OCI-LY1 (cell line): ENCODE measurements around the gene UBE2D3.

Source experiments
- H2AFZ ChIP-seq: fragments of 200-600 bp; sonication (generic), shearing (Covaris generic); 2 replicates; pipeline ENCODE4 v1.6.0; 2014; ENCODE audit warnings: antibody characterized with exemption, mild to moderate bottlenecking, low read length
- H3F3A ChIP-seq: fragments of 200-600 bp; sonication (generic), shearing (Covaris generic); 2 replicates; pipeline ENCODE4 v1.6.0; 2014; ENCODE audit warnings: mild to moderate bottlenecking, antibody characterized with exemption, low read length, moderate library complexity; ENCODE audit not compliant: insufficient read depth
- H3K27ac ChIP-seq: fragments of 200-600 bp; sonication (generic); 2 replicates; pipeline ENCODE4 v1.5.1; 2014; ENCODE audit warnings: low read length, mixed run types, mild to moderate bottlenecking, low read depth; ENCODE audit not compliant: poor library complexity, severe bottlenecking
- H3K27me3 ChIP-seq: fragments of 200-600 bp; sonication (generic); 2 replicates; pipeline ENCODE4 v1.6.0; 2014; ENCODE audit warnings: antibody characterized with exemption, mild to moderate bottlenecking, low read length, moderate library complexity; ENCODE audit not compliant: insufficient read depth
- H3K36me3 ChIP-seq: fragments of 200-600 bp; sonication (generic); 2 replicates; pipeline ENCODE4 v1.6.1; 2014; ENCODE audit warnings: mild to moderate bottlenecking, antibody characterized with exemption, low read length, moderate library complexity, mixed read lengths; ENCODE audit not compliant: insufficient read depth
- H3K4me1 ChIP-seq: fragments of 200-600 bp; sonication (generic); 2 replicates; pipeline ENCODE4 v1.5.1; 2014; ENCODE audit warnings: mild to moderate bottlenecking, low read length, moderate library complexity; ENCODE audit not compliant: insufficient read depth, severe bottlenecking
- H3K4me2 ChIP-seq: fragments of 200-600 bp; sonication (generic), shearing (Covaris generic); 2 replicates; pipeline ENCODE4 v1.6.1; 2014; ENCODE audit warnings: low read length
- H3K4me3 ChIP-seq: fragments of 200-600 bp; sonication (generic); 2 replicates; pipeline ENCODE4 v1.5.1; 2014; ENCODE audit warnings: low read length, low read depth, mild to moderate bottlenecking, mixed read lengths; ENCODE audit not compliant: poor library complexity, severe bottlenecking
- H3K79me2 ChIP-seq: fragments of 200-600 bp; shearing (Covaris generic); 2 replicates; pipeline ENCODE4 v1.6.1; 2016; ENCODE audit warnings: mixed run types, low read length, mixed read lengths; ENCODE audit not compliant: insufficient read depth
- H3K9ac ChIP-seq: fragments of 200-600 bp; sonication (generic), shearing (Covaris generic); 2 replicates; pipeline ENCODE4 v1.6.1; 2014; ENCODE audit warnings: mild to moderate bottlenecking, low read length, mixed read lengths
- H3K9me2 ChIP-seq: fragments of 200-600 bp; sonication (generic), shearing (Covaris generic); 2 replicates; pipeline ENCODE4 v1.6.1; 2014; ENCODE audit warnings: low read depth, mild to moderate bottlenecking, low read length, mixed read lengths
- H3K9me3 ChIP-seq: fragments of 200-600 bp; shearing (Covaris generic); 2 replicates; pipeline ENCODE4 v1.6.1; 2014; ENCODE audit warnings: low read length, mixed read lengths
- H4K20me1 ChIP-seq: fragments of 200-600 bp; sonication (generic), shearing (Covaris generic); 2 replicates; pipeline ENCODE4 v1.6.0; 2016; ENCODE audit warnings: mild to moderate bottlenecking, low read length; ENCODE audit not compliant: insufficient read depth
- CTCF ChIP-seq: fragments of 200-600 bp; sonication (generic), shearing (Covaris generic); IDR thresholded peaks from 2 replicates; pipeline ENCODE4 v1.5.1; 2017; ENCODE audit warnings: mild to moderate bottlenecking, antibody characterized with exemption, low read length, moderate library complexity, mixed read lengths
- EZH2 ChIP-seq: fragments of 200-600 bp; sonication (generic), shearing (Covaris generic); IDR thresholded peaks from 2 replicates; pipeline ENCODE4 v1.8.0; 2017; ENCODE audit warnings: borderline replicate concordance, mixed run types, mild to moderate bottlenecking, antibody characterized with exemption, low read length, moderate library complexity, mixed read lengths

UBE2D3 gene

GRCh38 chr4:102832105-102832504 lies 4.8 kb upstream of the UBE2D3 start:
- Histone ChIP-seq H3K27ac (no peak overlapping the region), H3K9ac (no peak overlapping the region), H3K9me2 (no peaks in the 10 kb centered on the region), H3K36me3 (no peaks in the 10 kb centered on the region; the same call in 1 of the 2 replicates), H3K27me3 (no peaks in the 10 kb centered on the region), H4K20me1 (no peaks in the 10 kb centered on the region), H3K4me2 (no peak overlapping the region), H3K4me1 (peaks cover 14% of the 10 kb centered on the region), H3K79me2 (no peaks in the 10 kb centered on the region), H3F3A (no peaks in the 10 kb centered on the region), H2AFZ (no peak overlapping the region), H3K9me3 (no peaks in the 10 kb centered on the region), H3K4me3 (no peak overlapping the region)
- TF ChIP-seq CTCF (no peak), EZH2 (no peak)

GRCh38 chr4:102829803-102830202 lies 2.5 kb upstream of the UBE2D3 start:
- Histone ChIP-seq H3K9me3 (no peaks in the 10 kb centered on the region), H3F3A (no peaks in the 10 kb centered on the region), H3K9me2 (no peaks in the 10 kb centered on the region), H3K27ac (no peak overlapping the region), H3K27me3 (no peaks in the 10 kb centered on the region), H3K4me2 (no peak overlapping the region), H2AFZ (no peak overlapping the region), H3K9ac (no peak overlapping the region), H3K79me2 (peaks cover 21% of the 10 kb centered on the region), H4K20me1 (no peaks in the 10 kb centered on the region), H3K4me3 (no peak overlapping the region), H3K36me3 (peaks cover 19% of the 10 kb centered on the region), H3K4me1 (peaks cover 17% of the 10 kb centered on the region)
- no peak for TF ChIP-seq CTCF
- TF ChIP-seq EZH2: no peak

GRCh38 chr4:102828497-102828808 lies 1.1 kb upstream of the UBE2D3 start:
- Histone ChIP-seq H3K4me1 (peaks cover 31% of the 10 kb centered on the region), H3F3A (no peaks in the 10 kb centered on the region), H3K36me3 (peaks cover 32% of the 10 kb centered on the region), H3K9ac (peak overlapping the region; percentile 79), H4K20me1 (no peaks in the 10 kb centered on the region), H3K27ac (peak overlapping the region; percentile 96), H3K9me2 (no peaks in the 10 kb centered on the region), H2AFZ (no peak overlapping the region), H3K4me2 (peak overlapping the region; percentile 70), H3K4me3 (peak overlapping the region; percentile 98), H3K9me3 (no peaks in the 10 kb centered on the region), H3K27me3 (no peaks in the 10 kb centered on the region), H3K79me2 (peaks cover 35% of the 10 kb centered on the region)
- no peak for TF ChIP-seq CTCF
- no peak for TF ChIP-seq EZH2
